AG09319 (cell line): Measurements from ENCODE around the gene EPHA10.

Experiments used
- DNase-seq: peaks from one replicate; pipeline ENCODE4 v3.0.0-alpha.2; 2010; ENCODE audit warnings: low read depth; ENCODE audit errors: extremely low read depth
- CTCF ChIP-seq: IDR thresholded peaks from 2 replicates; pipeline ENCODE4 v1.5.1; 2011; ENCODE audit warnings: low read depth, mild to moderate bottlenecking, inconsistent platforms, low read length, moderate library complexity

The EPHA10 gene

GRCh38 chr1:37666241-37666867 lies 98.6 kb downstream of the EPHA10 start:
- no peak for TF ChIP-seq CTCF

More at GRCh38 chr1:37666241-37666867, 98.6 kb downstream of the EPHA10 start:
- DNase-seq: no peak
